HL-60 (cell line): ENCODE measurements around the gene CDRT4.

ENCODE experiments used
- CTCF ChIP-seq: IDR thresholded peaks from one replicate; pipeline ENCODE4 v1.5.1; 2011; ENCODE audit warnings: low read length, control low read depth, inconsistent platforms; ENCODE audit not compliant: insufficient read depth
- GABPA ChIP-seq: IDR thresholded peaks from 2 replicates; pipeline ENCODE4 v1.6.1; 2012; ENCODE audit warnings: low read depth
- POLR2AphosphoS5 ChIP-seq: IDR thresholded peaks from 2 replicates; pipeline ENCODE4 v1.6.1; 2012; ENCODE audit warnings: low read depth

GRCh38 chr17:15469260-15469659 is 1.8 kb upstream of the CDRT4 start:
- TF ChIP-seq CTCF, result no peak
- no peak for TF ChIP-seq POLR2AphosphoS5
- no peak for TF ChIP-seq GABPA
